GM19463 (cell line): Measurements from ENCODE around the gene FAAP20.

ENCODE experiments used
- ATAC-seq: cut with Tn5 transposase; IDR thresholded peaks from one replicate; pipeline ENCODE4 v1.9.1; 2021; ENCODE audit warnings: mild to moderate bottlenecking, moderate library complexity; ENCODE audit not compliant: unreplicated experiment

Gene FAAP20

GRCh38 chr1:2180297-2181245 is 14.0 kb downstream of the FAAP20 start:
- no peak for ATAC-seq

- no peak for ATAC-seq
Observed at GRCh38 chr1:2179283-2180013, 15.1 kb downstream of the FAAP20 start.

GRCh38 chr1:2178875-2179274 is 15.7 kb downstream of the FAAP20 start:
- ATAC-seq, result no peak

- ATAC-seq, result no peak
Observed at GRCh38 chr1:2177946-2178538, 16.5 kb downstream of the FAAP20 start.

GRCh38 chr1:2177541-2177940 is 17.0 kb downstream of the FAAP20 start:
- ATAC-seq, result no peak

- ATAC-seq, result no peak
Observed at GRCh38 chr1:2176615-2177014, 18.0 kb downstream of the FAAP20 start.

GRCh38 chr1:2175681-2176454 is 18.7 kb downstream of the FAAP20 start:
- ATAC-seq, result no peak

GRCh38 chr1:2175055-2175414 is 19.5 kb downstream of the FAAP20 start:
- ATAC-seq, result no peak

- no peak for ATAC-seq
Observed at GRCh38 chr1:2174348-2175054, 20.1 kb downstream of the FAAP20 start.

- no peak for ATAC-seq
Observed at GRCh38 chr1:2173546-2174347, 20.8 kb downstream of the FAAP20 start.

- ATAC-seq, result no peak
Observed at GRCh38 chr1:2172551-2173146, 21.9 kb downstream of the FAAP20 start.

- no peak for ATAC-seq
Observed at GRCh38 chr1:2172012-2172411, 22.6 kb downstream of the FAAP20 start.

GRCh38 chr1:2170211-2170610 is 24.4 kb downstream of the FAAP20 start:
- ATAC-seq, result no peak

GRCh38 chr1:2169200-2169836 is 25.3 kb downstream of the FAAP20 start:
- no peak for ATAC-seq

- no peak for ATAC-seq
Observed at GRCh38 chr1:2168535-2168934, 26.0 kb downstream of the FAAP20 start.

- no peak for ATAC-seq
Observed at GRCh38 chr1:2168090-2168489, 26.5 kb downstream of the FAAP20 start.

- ATAC-seq, result no peak
Observed at GRCh38 chr1:2166695-2167094, 27.9 kb downstream of the FAAP20 start.

GRCh38 chr1:2166254-2166653 is 28.3 kb downstream of the FAAP20 start:
- ATAC-seq, result no peak

GRCh38 chr1:2165646-2166045 is 28.9 kb downstream of the FAAP20 start:
- ATAC-seq, result no peak
